ENCODE data around the gene SOBP. TPM values are rescaled to one million over a fixed set of nuclear protein-coding genes. Genes with fewer than 3 reads are reported as not detected.

The SOBP gene
- polyA plus RNA-seq, 2 of the 4 experiments (the other 2 are of a cell fraction): 0.18 to 0.53 TPM

DNA sequence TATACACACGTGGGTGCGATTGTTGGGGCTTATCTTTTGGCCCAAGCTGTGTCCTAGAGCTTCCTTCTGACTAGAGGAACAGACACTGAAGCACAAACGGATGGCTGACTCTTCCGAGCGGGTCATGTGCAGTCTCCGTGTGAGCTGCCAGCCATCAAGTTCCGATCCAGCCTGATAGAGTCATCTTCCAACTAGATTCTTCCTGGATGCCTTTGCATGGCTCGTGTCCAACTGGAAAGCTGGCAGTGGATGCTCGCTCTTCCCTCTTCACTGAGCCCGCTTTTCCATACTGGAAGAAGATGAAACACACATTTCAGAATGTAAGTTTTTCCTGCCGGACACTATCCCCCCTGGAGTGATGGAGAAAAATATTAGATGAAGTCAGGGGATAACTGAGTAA, 186.1 kb downstream of the SOBP start:
- ChIA-PET POLR2A (no interaction called here), CTCF (interaction anchor here (0.6 to 4.5 kb wide), 17 partner anchors 9 to 562 kb away, joined by 3 to 29 read pairs (median 4); no protein-coding TSS in a partner anchor)
- TF ChIP-seq ZSCAN20 (CRISPR knock-in tag; IDR thresholded peaks at IDR 0.05) (no peak), CHD4 (IDR thresholded peaks at IDR 0.05; ENCODE audit: borderline replicate concordance) (no peak), BHLHE40 (IDR thresholded peaks at IDR 0.05; ENCODE audit: low read depth, low read length) (no peak), HOXA7 (CRISPR knock-in tag; IDR thresholded peaks at IDR 0.05) (no peak), ZFP36 (IDR thresholded peaks at IDR 0.05; ENCODE audit: borderline replicate concordance, partially characterized antibody) (no peak), EP300 (IDR thresholded peaks at IDR 0.05) (no peak), CBX2 (IDR thresholded peaks at IDR 0.05; ENCODE audit: borderline replicate concordance, low read depth) (no peak), RNF2 (IDR thresholded peaks at IDR 0.05; ENCODE audit: borderline replicate concordance, low read depth) (no peak), MYC (IDR thresholded peaks at IDR 0.05; ENCODE audit: borderline replicate concordance, low read length) (no peak), NPAS2 (CRISPR knock-in tag; IDR thresholded peaks at IDR 0.05; ENCODE audit: borderline replicate concordance) (no peak), RAD21 (conservative IDR thresholded peaks at IDR 0.05 in 1 of 2, IDR thresholded peaks at IDR 0.05 in 1 of 2) (no peak), KDM5A (IDR thresholded peaks at IDR 0.05) (no peak), NR3C1 (IDR thresholded peaks at IDR 0.05) (no peak), CHD2 (IDR thresholded peaks at IDR 0.05; ENCODE audit: low read length, partially characterized antibody) (no peak), HEYL (CRISPR knock-in tag; IDR thresholded peaks at IDR 0.05) (no peak)
- TF ChIP-seq, protein P1, sequence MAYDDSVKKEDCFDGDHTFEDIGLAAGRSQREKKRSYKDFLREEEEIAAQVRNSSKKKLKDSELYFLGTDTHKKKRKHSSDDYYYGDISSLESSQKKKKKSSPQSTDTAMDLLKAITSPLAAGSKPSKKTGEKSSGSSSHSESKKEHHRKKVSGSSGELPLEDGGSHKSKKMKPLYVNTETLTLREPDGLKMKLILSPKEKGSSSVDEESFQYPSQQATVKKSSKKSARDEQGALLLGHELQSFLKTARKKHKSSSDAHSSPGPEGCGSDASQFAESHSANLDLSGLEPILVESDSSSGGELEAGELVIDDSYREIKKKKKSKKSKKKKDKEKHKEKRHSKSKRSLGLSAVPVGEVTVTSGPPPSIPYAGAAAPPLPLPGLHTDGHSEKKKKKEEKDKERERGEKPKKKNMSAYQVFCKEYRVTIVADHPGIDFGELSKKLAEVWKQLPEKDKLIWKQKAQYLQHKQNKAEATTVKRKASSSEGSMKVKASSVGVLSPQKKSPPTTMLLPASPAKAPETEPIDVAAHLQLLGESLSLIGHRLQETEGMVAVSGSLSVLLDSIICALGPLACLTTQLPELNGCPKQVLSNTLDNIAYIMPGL (CRISPR knock-in tag; IDR thresholded peaks at IDR 0.05; ENCODE audit: borderline replicate concordance): no peak
- TF ChIP-seq, protein P2, sequence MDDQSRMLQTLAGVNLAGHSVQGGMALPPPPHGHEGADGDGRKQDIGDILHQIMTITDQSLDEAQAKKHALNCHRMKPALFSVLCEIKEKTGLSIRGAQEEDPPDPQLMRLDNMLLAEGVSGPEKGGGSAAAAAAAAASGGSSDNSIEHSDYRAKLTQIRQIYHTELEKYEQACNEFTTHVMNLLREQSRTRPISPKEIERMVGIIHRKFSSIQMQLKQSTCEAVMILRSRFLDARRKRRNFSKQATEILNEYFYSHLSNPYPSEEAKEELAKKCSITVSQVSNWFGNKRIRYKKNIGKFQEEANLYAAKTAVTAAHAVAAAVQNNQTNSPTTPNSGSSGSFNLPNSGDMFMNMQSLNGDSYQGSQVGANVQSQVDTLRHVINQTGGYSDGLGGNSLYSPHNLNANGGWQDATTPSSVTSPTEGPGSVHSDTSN (IDR thresholded peaks at IDR 0.05): no peak
- TF ChIP-seq, protein P3, sequence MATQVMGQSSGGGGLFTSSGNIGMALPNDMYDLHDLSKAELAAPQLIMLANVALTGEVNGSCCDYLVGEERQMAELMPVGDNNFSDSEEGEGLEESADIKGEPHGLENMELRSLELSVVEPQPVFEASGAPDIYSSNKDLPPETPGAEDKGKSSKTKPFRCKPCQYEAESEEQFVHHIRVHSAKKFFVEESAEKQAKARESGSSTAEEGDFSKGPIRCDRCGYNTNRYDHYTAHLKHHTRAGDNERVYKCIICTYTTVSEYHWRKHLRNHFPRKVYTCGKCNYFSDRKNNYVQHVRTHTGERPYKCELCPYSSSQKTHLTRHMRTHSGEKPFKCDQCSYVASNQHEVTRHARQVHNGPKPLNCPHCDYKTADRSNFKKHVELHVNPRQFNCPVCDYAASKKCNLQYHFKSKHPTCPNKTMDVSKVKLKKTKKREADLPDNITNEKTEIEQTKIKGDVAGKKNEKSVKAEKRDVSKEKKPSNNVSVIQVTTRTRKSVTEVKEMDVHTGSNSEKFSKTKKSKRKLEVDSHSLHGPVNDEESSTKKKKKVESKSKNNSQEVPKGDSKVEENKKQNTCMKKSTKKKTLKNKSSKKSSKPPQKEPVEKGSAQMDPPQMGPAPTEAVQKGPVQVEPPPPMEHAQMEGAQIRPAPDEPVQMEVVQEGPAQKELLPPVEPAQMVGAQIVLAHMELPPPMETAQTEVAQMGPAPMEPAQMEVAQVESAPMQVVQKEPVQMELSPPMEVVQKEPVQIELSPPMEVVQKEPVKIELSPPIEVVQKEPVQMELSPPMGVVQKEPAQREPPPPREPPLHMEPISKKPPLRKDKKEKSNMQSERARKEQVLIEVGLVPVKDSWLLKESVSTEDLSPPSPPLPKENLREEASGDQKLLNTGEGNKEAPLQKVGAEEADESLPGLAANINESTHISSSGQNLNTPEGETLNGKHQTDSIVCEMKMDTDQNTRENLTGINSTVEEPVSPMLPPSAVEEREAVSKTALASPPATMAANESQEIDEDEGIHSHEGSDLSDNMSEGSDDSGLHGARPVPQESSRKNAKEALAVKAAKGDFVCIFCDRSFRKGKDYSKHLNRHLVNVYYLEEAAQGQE (IDR thresholded peaks at IDR 0.05): no peak
- TF ChIP-seq, protein P4, sequence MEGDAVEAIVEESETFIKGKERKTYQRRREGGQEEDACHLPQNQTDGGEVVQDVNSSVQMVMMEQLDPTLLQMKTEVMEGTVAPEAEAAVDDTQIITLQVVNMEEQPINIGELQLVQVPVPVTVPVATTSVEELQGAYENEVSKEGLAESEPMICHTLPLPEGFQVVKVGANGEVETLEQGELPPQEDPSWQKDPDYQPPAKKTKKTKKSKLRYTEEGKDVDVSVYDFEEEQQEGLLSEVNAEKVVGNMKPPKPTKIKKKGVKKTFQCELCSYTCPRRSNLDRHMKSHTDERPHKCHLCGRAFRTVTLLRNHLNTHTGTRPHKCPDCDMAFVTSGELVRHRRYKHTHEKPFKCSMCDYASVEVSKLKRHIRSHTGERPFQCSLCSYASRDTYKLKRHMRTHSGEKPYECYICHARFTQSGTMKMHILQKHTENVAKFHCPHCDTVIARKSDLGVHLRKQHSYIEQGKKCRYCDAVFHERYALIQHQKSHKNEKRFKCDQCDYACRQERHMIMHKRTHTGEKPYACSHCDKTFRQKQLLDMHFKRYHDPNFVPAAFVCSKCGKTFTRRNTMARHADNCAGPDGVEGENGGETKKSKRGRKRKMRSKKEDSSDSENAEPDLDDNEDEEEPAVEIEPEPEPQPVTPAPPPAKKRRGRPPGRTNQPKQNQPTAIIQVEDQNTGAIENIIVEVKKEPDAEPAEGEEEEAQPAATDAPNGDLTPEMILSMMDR (IDR thresholded peaks at IDR 0.05): no peak
- FAIRE-seq (no peak), ATAC-seq (no peak), DNase-seq (ENCODE audit: low read depth in 1 of 2, low spot score in 1 of 2) (no peak)
- Histone ChIP-seq H3K4me2 (no peak overlapping the region), H3K4me3 (no peak overlapping the region), H3K9me3 (no peaks in the 10 kb centered on the region), H3K27ac (no peak overlapping the region), H3K4me1 (no peaks in the 10 kb centered on the region)
- WGBS (ENCODE audit: missing lambda C conversion rate): 71% methylated on average over 11 of the region's 11 CpGs

Data from A549 (cell line).